Measurements from ENCODE around the gene TEX264.

- TF ChIP-seq CTCF (IDR thresholded peaks at IDR 0.05) (no peak), EZH2 (IDR thresholded peaks at IDR 0.05) (no peak), EZH2phosphoT487 (IDR thresholded peaks at IDR 0.05) (no peak)
Measured at GRCh38 chr3:51678186-51678585, 7.1 kb downstream of the TEX264 start.

All from neural progenitor cell (in vitro differentiated cells).